ENCODE data around the gene XBP1. TPM values are rescaled to one million over a fixed set of nuclear protein-coding genes. Genes with fewer than 3 reads are reported as not detected.

Gene XBP1
- total and polyA plus RNA-seq, 2 of the 13 experiments (the other 11 are each of a cell fraction or from before 2014, with no cell fraction given) = 416 to 427 TPM

- no peak for TF ChIP-seq NONO (IDR thresholded peaks at IDR 0.05)
- no peak for TF ChIP-seq NONO (CRISPR knock-in tag; conservative IDR thresholded peaks at IDR 0.05)
- no peak for TF ChIP-seq NFKB2 (CRISPR knock-in tag; IDR thresholded peaks at IDR 0.05; ENCODE audit: borderline replicate concordance)
- TF ChIP-seq ZNF816 (CRISPR knock-in tag; IDR thresholded peaks at IDR 0.05; ENCODE audit: borderline replicate concordance) = no peak
- no peak for TF ChIP-seq ZNF451 (CRISPR knock-in tag; IDR thresholded peaks at IDR 0.05)
- TF ChIP-seq, protein P1, sequence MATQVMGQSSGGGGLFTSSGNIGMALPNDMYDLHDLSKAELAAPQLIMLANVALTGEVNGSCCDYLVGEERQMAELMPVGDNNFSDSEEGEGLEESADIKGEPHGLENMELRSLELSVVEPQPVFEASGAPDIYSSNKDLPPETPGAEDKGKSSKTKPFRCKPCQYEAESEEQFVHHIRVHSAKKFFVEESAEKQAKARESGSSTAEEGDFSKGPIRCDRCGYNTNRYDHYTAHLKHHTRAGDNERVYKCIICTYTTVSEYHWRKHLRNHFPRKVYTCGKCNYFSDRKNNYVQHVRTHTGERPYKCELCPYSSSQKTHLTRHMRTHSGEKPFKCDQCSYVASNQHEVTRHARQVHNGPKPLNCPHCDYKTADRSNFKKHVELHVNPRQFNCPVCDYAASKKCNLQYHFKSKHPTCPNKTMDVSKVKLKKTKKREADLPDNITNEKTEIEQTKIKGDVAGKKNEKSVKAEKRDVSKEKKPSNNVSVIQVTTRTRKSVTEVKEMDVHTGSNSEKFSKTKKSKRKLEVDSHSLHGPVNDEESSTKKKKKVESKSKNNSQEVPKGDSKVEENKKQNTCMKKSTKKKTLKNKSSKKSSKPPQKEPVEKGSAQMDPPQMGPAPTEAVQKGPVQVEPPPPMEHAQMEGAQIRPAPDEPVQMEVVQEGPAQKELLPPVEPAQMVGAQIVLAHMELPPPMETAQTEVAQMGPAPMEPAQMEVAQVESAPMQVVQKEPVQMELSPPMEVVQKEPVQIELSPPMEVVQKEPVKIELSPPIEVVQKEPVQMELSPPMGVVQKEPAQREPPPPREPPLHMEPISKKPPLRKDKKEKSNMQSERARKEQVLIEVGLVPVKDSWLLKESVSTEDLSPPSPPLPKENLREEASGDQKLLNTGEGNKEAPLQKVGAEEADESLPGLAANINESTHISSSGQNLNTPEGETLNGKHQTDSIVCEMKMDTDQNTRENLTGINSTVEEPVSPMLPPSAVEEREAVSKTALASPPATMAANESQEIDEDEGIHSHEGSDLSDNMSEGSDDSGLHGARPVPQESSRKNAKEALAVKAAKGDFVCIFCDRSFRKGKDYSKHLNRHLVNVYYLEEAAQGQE (IDR thresholded peaks at IDR 0.05; ENCODE audit: borderline replicate concordance in 1 of 2, low read depth in 1 of 2, low read length in 2 of 2) = no peak; a peak in 1 of 4 replicates
- TF ChIP-seq GPN1 (CRISPR knock-in tag; IDR thresholded peaks at IDR 0.05; ENCODE audit: borderline replicate concordance) = no peak
- TF ChIP-seq ZNF33B (CRISPR knock-in tag; IDR thresholded peaks at IDR 0.05) = no peak
- no peak for TF ChIP-seq ZIK1 (CRISPR knock-in tag; IDR thresholded peaks at IDR 0.05; ENCODE audit: borderline replicate concordance, low read depth)
- no peak for TF ChIP-seq ZMAT3 (CRISPR knock-in tag; conservative IDR thresholded peaks at IDR 0.05)
- peak; percentile 33; the same call in 1 of the 2 replicates for TF ChIP-seq ZC3H4 (CRISPR knock-in tag; IDR thresholded peaks at IDR 0.05; ENCODE audit: borderline replicate concordance)
- TF ChIP-seq ZNF709 (CRISPR knock-in tag; IDR thresholded peaks at IDR 0.05) = no peak
- no peak for TF ChIP-seq ZNF878 (CRISPR knock-in tag; IDR thresholded peaks at IDR 0.05)
- TF ChIP-seq, protein P2, sequence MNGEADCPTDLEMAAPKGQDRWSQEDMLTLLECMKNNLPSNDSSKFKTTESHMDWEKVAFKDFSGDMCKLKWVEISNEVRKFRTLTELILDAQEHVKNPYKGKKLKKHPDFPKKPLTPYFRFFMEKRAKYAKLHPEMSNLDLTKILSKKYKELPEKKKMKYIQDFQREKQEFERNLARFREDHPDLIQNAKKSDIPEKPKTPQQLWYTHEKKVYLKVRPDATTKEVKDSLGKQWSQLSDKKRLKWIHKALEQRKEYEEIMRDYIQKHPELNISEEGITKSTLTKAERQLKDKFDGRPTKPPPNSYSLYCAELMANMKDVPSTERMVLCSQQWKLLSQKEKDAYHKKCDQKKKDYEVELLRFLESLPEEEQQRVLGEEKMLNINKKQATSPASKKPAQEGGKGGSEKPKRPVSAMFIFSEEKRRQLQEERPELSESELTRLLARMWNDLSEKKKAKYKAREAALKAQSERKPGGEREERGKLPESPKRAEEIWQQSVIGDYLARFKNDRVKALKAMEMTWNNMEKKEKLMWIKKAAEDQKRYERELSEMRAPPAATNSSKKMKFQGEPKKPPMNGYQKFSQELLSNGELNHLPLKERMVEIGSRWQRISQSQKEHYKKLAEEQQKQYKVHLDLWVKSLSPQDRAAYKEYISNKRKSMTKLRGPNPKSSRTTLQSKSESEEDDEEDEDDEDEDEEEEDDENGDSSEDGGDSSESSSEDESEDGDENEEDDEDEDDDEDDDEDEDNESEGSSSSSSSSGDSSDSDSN (CRISPR knock-in tag; IDR thresholded peaks at IDR 0.05) = peak; percentile 53
- TF ChIP-seq ZSCAN29 (CRISPR knock-in tag; conservative IDR thresholded peaks at IDR 0.05) = no peak
- no peak for TF ChIP-seq HES4 (CRISPR knock-in tag; IDR thresholded peaks at IDR 0.05; ENCODE audit: borderline replicate concordance)
- no peak for TF ChIP-seq DDIT3 (CRISPR knock-in tag; IDR thresholded peaks at IDR 0.05)
- no peak for TF ChIP-seq ZNF790 (CRISPR knock-in tag; IDR thresholded peaks at IDR 0.05; ENCODE audit: borderline replicate concordance)
- TF ChIP-seq HNRNPK (IDR thresholded peaks at IDR 0.05; ENCODE audit: low read depth, low read length, poor library complexity, severe bottlenecking) = no peak
- TF ChIP-seq ZFP1 (CRISPR knock-in tag; IDR thresholded peaks at IDR 0.05) = peak; percentile 37; the same call in 1 of the 2 replicates
- TF ChIP-seq SRSF4 (IDR thresholded peaks at IDR 0.05; ENCODE audit: low read depth, low read length, poor library complexity, severe bottlenecking) = no peak
- TF ChIP-seq, protein P3, sequence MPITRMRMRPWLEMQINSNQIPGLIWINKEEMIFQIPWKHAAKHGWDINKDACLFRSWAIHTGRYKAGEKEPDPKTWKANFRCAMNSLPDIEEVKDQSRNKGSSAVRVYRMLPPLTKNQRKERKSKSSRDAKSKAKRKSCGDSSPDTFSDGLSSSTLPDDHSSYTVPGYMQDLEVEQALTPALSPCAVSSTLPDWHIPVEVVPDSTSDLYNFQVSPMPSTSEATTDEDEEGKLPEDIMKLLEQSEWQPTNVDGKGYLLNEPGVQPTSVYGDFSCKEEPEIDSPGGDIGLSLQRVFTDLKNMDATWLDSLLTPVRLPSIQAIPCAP (CRISPR knock-in tag; IDR thresholded peaks at IDR 0.05; ENCODE audit: low read depth) = no peak
These were observed 17.8 kb upstream of the XBP1 start (continued) for GRCh38 chr22:28817919-28818859.

Data from HepG2 (cell line).